HG02840 (cell line): Measurements from ENCODE around the gene CLSTN2.

ENCODE experiments used
- ATAC-seq: cut with Tn5 transposase; IDR thresholded peaks from one replicate; pipeline ENCODE4 v1.9.1; 2021; ENCODE audit warnings: mild to moderate bottlenecking, moderate library complexity, moderate number of reproducible peaks; ENCODE audit not compliant: unreplicated experiment, low FRiP score

Gene CLSTN2

DNA sequence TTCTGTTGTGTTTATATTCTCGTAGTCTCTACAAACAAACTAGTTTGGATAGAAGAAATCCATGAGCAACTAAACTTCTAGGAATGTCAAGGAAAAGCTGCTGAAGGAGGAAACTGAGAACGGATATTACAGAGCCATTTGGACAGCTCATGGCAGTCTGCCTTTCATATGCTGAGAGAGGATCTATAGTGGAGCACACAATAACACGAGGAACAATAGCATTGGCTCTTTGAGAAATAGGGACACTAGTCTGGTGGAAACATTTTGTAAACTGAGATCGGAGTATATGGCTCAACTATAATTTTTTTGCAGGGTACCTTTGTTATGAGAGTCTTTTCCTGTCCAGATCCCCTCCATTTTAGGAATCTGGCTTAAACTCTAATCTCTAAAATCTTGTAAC lies 200.5 kb downstream of the CLSTN2 start:
- ATAC-seq: no peak

DNA sequence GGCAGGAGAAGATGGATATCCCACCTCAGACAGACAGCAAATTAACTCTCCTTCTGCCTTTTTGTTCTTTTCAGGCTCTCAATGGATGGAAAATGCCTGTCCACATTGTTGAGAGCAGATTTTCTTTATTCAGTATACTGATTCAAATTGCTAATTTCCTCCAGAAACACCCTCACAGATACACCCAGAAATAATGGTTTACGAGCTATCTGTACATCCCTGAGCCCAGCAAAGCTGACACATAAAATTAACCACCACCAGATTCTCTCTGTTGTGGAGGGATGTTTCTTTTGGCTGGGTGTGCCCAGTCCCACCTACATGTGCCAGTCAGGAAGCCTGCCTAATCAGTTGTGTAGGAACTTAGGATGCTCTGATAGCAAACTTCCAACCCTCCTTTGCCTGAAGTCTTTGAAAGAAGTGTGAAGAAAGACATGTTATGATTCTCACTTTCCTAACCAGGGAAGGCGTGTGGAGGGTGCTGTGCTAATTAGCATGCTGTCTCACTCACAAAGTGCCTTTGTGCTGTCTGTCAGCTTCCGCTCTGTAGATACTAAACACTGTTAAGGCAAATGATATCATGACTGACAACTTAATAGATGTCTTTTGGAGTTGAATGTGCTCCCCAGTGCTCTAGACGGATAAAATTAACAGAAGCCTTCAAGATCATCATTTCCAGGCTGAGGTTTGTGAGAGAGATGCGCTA lies 208.5 kb downstream of the CLSTN2 start:
- ATAC-seq: no peak

DNA sequence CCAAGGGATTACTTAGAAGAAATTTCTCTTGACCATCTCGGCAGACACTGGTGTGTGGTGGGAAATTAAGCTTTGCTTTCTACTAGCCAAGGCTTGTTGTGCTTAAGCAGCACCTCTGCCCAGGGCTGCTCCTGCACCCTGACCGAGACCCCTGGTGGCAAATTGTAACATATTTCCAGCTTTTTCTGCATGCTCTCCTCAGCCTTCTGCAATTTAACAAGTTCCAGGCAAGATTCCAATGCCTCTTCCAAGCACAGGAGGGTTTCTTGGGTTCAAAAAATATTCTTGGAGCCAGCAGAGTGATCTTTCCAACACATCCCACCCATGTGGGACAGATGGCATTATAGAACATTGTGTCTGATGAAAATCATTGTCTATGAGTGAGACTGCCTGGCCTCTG lies 210.5 kb downstream of the CLSTN2 start:
- no peak for ATAC-seq

DNA sequence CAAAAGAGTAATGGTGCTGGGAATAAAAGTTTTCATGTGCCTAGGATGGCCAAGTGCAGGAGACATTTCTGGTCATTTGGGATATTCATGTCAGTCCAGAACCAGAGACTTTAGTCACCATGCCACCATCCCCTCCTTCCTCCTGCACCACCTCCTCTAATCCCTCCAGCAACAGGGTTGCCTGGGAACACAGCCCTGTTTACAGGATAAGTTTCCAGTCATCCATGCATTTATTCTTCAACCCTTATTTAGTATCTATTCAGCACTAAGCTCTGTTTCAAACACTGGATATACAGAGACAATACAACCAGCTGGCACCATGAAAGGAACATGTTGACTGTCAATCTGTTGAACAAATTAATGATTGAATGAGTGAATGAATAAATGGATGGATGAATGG lies 211.7 kb downstream of the CLSTN2 start:
- ATAC-seq: no peak

DNA sequence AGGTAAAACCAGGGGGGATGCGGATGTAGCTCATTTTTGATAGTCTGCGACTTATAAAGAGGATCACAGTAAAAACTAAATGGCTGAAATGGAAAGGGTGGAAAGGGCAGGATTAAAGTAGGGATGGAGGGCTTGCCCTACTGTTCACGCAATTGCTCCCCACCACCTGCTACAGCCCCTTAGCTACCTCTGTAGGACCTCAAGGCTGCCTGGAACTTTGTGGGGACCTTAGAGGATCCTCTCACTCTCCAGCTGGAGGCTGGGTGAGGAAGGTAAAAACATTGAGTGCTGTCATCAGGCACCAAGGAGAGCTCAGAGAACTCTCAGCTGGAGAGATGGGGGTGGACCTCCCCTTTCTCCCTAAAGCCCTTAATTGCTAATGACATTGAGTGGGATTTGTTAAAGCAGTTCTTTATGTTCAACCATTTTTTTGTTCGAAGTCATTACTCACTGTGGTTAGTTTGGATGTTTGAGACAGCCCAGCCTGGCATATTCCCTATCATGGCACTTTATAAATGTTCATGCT lies 213.0 kb downstream of the CLSTN2 start:
- ATAC-seq: no peak

DNA sequence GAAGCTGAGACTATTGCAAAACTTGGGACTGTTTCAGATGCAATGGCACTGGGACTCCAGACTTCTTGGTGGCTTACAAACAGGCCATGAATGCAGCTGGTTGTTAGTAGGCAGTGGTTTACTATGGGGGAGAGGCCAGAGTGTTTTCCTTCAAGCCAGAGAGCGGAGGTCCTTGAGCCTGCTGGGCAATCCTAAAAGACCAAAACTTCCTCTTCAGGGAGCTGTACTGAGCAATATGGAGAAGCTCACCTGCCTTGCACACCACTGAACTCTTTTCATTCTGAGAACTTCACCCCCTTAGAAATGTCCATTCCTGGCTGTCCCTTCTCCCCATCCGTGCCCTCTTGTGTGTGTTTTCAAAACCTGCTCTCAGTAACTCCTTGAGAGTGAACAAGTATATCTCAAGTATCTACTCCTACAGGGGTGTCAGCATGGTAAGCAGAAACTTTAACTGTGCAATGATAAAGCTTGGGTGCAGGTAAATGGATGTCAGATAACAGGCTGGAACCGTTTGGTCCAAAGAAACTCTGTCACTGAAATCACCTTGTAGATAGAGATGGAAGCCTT lies 213.9 kb downstream of the CLSTN2 start:
- ATAC-seq: no peak

DNA sequence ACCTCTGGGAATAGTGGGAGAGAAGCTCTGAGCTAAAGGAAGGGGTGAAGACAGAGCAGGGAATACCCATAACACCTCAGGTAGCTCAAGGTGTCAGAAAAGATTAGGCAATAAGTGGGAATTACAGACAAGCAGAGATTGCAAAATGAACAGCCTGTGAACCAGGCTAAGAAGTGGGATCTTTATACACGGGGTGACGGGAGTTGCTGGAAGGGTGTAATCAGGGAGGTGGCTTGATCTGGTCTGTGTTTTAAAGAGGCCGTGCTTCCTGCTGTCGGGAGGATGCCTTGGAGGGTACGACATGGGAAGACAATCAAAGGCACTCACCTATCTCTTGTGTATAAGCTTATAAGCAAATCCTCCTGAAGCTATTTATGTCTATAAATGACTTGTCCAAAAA lies 216.3 kb downstream of the CLSTN2 start:
- ATAC-seq: no peak

DNA sequence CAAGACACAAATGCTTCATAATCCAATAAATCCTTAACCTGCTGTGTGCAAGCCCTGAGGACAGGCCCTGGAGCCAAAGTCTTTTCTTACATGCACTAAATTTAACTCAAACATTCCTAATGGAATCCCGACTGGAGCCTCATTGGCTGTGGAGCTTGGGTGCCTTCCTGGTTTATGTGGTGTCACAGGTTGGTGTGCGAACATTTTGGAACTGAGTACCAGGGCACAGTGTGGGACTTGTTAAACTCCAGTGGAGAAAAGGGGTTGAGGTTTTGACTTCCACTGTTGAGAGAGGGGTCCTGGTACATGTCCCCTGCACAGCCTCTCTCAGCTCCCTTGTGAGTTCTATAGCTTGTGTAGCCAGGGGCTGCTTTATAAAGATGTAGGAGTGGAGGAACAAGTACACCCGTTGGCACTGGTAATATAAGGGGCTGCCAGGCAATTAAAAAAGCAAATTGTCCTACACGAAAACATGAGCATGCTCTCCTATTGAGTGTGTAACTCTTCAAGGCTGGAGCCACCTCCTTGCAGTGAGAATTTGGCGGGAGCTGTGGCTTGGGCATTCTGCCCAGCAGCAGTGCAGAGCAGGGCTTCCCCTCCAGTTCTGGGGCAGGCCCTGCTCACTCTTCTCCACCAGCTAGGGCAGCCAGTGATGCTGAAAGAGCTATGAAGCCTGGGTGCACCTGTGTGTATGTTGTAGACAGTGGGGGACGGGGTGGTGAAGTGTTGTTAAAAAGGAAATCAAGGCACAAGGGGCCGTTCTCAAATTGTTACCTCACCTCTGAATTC lies 218.1 kb downstream of the CLSTN2 start:
- no peak for ATAC-seq

DNA sequence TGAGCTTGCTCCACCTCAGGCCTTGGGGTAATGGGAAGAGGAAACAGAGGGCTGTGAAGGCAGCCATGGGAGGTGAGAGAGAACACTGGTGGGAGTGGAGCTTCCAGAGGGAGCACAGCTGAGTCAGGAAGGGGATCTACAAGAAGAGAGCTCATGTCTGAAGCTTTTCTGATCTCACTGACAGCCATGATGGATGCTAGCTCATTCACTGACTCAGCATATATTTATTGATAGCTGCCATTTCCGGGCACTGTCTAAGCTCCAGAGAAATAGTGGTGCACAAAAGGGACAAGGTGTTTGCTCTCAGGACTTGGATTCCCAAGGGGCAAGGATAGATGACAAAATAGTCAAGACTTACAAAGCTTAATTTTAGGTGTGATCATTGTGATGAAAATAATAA lies 218.8 kb downstream of the CLSTN2 start:
- no peak for ATAC-seq

DNA sequence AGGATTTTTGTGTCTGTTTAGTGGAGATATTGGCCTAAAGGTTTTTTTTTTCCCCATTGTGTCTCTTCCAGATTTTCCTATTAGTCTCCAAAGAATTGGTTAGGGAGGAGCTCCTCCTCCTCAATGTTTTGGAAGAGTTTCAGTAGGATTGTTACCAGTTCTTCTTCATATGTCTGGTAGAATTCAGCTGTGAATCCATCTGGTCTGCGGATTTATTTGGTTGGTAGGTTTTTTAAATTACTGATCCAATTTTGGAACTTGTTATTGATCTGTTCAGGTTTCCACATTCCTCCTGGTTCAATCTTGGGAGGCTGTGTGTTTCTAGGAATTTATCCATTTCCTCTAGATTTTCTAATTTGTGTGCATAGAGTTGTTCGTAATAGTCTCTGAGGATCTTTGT lies 222.2 kb downstream of the CLSTN2 start:
- ATAC-seq: no peak

DNA sequence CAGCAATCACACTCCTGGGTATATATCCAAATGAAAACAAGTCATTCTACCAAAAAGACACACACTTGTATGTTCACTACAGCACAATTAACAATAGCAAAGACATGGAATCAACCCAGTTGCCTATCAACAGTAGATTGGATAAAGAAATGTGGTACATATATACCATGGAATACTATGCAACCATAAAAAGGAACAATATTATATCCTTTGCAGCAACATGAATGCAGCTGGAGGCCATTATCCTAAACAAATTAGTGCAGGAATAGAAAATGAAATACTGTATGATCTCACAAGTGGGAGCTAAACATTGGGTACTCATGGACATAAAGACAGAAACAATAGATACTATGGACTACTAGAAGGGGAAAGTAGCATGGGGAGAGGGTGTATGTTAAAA lies 224.7 kb downstream of the CLSTN2 start:
- ATAC-seq: no peak

DNA sequence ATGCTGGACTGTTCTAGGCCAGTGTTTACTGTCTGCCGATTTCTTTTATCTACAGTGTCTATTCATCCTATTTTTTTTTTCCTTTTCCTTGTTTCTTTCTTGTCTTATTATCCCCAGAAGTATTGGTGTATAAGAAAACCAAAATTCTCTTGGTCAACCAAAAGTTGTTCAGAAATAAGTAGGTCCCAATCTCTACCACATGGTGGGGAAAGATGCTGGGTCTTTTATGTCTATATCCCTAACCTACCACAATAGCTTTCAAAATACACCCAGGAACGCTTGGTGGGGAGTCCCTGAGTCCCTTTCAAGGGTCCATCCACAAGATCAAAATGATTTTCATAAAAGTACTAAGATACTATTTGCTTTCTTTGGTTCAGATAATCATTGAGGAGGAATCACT lies 225.6 kb downstream of the CLSTN2 start:
- no peak for ATAC-seq

DNA sequence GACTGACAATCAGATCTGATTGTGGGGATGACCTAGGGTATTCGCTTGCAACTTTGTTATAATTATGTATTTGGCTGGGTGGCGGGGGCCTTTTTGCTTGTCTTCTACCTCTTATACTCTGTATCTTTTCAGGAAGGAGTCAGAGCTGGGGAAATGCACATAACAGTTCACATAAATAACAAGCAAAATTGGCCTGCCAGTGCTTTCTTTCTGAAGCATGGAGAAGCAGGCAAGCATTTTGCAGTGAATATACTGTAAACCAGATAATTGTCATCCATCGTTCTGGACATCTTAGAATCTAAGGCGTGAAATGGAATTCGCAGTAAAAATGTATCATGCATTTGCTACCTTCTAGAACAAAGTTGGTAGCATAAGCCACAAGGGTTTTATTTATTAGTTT lies 227.6 kb downstream of the CLSTN2 start:
- ATAC-seq: no peak

DNA sequence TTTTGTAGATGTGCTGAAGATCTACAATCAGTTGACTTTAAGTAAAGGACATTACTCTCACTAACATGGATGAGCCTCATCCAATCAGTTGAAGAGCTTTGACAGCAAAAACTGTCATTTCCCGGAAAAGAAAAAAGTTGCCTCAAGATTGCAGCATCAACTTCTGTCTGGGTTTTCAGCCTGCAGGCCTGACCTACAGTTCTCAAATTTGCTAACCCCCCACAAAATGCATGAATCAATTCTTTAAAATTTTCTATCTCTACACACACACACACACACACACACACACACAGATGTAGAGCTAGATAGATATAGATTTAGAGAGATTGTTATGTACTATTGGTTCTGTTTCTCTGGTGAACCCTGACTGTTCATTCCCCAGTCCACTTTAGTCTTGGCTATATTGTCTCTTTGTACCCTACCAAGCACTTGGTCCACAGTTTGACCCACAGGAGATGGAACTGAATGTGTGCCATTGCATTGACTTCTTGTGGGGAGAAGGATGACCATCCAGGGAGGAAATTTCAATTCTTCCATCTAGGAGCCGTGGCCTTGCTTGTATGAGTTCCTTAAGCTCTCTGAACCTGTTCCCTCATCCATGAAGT lies 228.3 kb downstream of the CLSTN2 start:
- no peak for ATAC-seq

DNA sequence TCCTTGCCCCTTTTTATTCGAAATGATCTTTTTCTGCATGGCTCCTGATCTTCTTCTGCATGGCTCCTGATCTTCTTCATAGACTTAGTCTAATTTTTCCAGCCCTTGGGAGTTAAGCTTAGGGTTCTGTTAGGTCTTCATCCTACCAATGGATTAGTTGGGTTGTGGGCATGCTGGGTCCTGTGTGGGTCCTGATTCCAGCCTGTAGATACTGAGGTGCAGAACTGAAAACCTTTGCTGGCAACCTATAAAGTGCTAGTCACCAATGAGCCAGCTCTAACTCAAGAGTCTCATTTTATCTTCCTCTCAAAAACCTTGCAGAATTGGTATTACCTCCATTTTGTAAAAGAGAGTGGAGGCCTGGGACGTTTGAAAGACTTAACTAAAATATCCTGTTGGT lies 229.2 kb downstream of the CLSTN2 start:
- no peak for ATAC-seq

DNA sequence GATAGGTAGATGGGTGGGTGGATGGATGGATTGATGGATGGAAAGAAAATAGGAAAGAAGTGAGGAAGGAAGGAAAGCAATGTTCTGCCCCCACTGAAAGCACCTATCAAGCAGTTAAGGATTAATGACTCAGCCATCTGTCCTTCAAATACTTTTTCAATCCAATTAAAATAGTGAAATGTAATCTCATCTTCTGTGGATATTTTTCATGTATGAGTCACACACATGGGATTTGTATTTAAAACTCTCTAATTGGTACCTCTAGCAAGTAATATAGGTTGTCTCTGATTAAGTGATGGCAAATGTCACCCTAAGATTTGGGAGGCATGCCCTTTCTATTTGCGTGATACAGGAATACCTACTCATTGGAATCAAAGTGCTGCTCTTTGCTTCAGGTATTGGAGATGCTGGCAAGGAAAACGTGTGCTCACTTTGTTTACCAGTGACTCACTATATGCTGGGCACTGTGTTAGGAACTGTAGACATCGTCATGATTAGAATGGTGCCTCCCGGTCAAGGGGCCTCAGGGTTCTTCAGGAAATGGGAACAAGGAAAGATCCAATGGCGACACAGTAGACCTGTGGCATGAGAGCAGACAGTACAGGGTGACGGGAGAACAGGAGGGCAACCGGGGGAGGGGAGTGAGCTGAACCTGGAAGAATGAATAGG lies 230.1 kb downstream of the CLSTN2 start:
- no peak for ATAC-seq

DNA sequence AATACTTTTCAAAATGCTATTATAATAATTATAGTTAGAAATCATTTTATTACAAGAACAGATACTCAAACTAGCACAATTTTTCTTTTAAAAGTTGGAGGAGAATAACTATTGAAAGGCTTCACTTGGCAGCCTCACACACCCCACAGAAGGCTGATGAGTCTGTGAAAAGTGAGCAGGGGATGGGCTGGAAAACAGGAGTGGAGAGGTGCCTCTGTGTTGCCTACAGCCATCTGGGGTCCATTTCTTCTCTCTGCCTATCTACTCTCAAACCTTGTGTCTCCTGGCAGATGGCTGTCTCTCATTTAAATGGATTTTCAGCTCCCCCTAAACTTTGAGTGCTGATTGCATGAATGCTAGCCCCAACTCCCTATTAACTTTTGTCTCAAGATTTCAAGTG lies 230.8 kb downstream of the CLSTN2 start:
- no peak for ATAC-seq

DNA sequence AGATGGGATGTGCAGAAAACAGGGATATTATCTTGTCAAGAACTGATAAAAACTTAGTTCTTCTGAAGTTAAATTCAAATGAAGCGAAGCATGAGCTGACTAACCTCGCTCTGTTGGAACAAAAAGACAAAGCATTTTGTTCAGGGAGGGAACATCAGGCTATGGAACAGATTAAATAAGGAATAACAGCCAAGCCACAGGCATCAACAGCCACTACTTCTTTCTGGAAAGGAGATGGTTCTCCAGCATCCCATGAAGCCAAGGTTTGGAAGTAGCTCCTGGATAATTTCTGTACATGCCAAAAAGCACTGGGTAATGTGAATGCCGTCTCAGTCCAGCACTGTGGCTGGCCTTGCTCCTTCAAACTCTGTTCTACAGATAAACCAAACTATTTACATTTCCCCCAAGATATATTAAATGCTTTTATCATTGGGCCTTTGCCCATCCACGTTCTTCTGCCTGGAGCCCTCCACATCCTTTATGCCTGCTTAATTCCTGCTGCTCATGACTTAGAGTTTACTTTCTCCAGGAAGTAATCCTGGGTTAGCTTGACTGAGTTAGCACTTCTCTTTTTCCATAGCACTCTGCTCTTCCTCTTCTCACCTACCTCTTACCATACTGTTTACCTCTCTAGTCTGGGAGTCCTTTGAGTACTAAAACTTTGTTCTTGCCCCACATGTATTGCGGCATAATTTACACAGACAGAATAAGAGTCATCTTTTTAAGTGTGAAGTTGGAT lies 232.0 kb downstream of the CLSTN2 start:
- no peak for ATAC-seq

DNA sequence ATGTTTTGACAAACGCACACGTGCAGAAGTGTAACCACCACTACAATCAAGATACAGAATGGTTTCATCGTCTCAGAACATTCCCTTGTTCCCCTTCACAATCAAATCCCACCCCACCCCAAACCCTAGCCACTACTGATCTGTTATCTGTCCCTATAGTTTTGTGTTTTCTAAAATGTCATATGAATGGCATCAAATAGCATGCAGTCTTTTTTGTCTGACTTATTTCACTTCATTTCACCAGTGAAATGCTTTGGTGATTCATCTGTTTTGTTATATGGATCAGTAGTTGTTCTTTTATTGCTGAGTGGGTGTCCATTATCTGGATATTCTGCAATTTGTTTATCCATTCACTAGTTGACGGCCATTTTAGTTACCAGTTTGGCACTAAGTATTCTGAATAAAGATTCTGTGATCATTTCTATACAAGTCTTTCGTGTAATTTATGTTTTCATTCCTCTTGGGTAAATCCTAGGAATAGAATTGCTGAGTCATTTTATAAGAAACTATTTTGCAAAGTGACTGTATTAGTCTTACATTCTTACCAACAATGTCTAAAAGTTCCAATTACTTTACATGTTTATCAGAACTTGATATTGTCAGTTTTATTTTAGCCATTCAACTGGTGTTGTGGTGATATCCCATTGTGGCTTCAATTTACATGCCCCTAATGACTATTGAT lies 232.8 kb downstream of the CLSTN2 start:
- no peak for ATAC-seq
